GM23338 (cell line): ENCODE measurements around the gene CSNK1A1. TPM values are rescaled to one million over a fixed set of nuclear protein-coding genes. Genes with fewer than 3 reads are reported as not detected.

Experiments
- CREB1 ChIP-seq: fragments of 250-450 bp; sonication (Bioruptor Pico); IDR thresholded peaks from 2 replicates; pipeline ENCODE4 v1.5.0; 2020; ENCODE audit warnings: low read depth, mild to moderate bottlenecking, moderate library complexity
- CTCF ChIP-seq, 2 experiments: fragments of 200-600 bp in 1 of 2; sonication (generic) in 1 of 2; conservative IDR thresholded peaks; 2 replicates each; pipeline versions ENCODE4 v1.5.1 to v1.6.1; 2016 to 2017; ENCODE audit warnings: antibody characterized with exemption in 2 of 2, low read depth in 2 of 2, mild to moderate bottlenecking in 2 of 2, moderate library complexity in 1 of 2
- EZH2 ChIP-seq: fragments of 200-600 bp; sonication (generic); IDR thresholded peaks from one replicate; pipeline ENCODE4 v1.8.0; 2017; ENCODE audit warnings: antibody characterized with exemption, mild to moderate bottlenecking, low read depth; ENCODE audit not compliant: unreplicated experiment
- NANOG ChIP-seq: IDR thresholded peaks from 2 replicates; pipeline ENCODE4 v1.6.1; 2016; ENCODE audit warnings: antibody characterized with exemption, borderline replicate concordance
- POLR2AphosphoS5 ChIP-seq: IDR thresholded peaks from 2 replicates; pipeline ENCODE4 v1.6.1; 2016; ENCODE audit warnings: antibody characterized with exemption, low read depth
- REST ChIP-seq: IDR thresholded peaks from one replicate; pipeline ENCODE4 v1.6.1; 2018; ENCODE audit warnings: antibody characterized with exemption; ENCODE audit not compliant: unreplicated experiment
- STAT1 ChIP-seq: IDR thresholded peaks from one replicate; pipeline ENCODE4 v1.6.1; 2016; ENCODE audit warnings: antibody characterized with exemption; ENCODE audit not compliant: unreplicated experiment
- ZNF114 ChIP-seq: fragments of 250-450 bp; sonication (Bioruptor Pico); IDR thresholded peaks from 2 replicates; pipeline ENCODE4 v1.5.0; 2020; ENCODE audit warnings: mild to moderate bottlenecking, moderate library complexity
- ZNF462 ChIP-seq: fragments of 250-450 bp; sonication (Bioruptor Pico); IDR thresholded peaks from 2 replicates; pipeline ENCODE4 v1.5.0; 2020; ENCODE audit warnings: mild to moderate bottlenecking, moderate library complexity
- polyA plus RNA-seq: library from polyadenylated mRNA; unstranded; fragments of >200 nt; fragmentation: Nextera tagmentation; extraction: Ambion mirVana; gene quantifications from 2 replicates; pipeline ENCODE4 v1.2.1, GENCODE V29; 2016
- total RNA-seq: library from RNA; depleted of rRNA; stranded (reverse); fragments of >200 nt; shearing (Covaris generic); gene quantifications from 2 replicates; pipeline ENCODE4 v1.2.3, GENCODE V29; 2014

CSNK1A1 gene
- total and polyA plus RNA-seq, 2 experiments from 2014 or later, result 110 to 233 TPM

- TF ChIP-seq ZNF462 (CRISPR knock-in tag), result no peak
- no peak for TF ChIP-seq ZNF114 (CRISPR knock-in tag)
- TF ChIP-seq REST, result no peak
- TF ChIP-seq CTCF (conservative IDR thresholded peaks at IDR 0.05; ENCODE audit: low read depth in 2 of 2), result no peak
- no peak for TF ChIP-seq POLR2AphosphoS5
- no peak for TF ChIP-seq CREB1 (CRISPR knock-in tag)
- no peak for TF ChIP-seq STAT1
- TF ChIP-seq NANOG, result no peak
- no peak for TF ChIP-seq EZH2
Observed at GRCh38 chr5:149497357-149497756, 53.9 kb downstream of the CSNK1A1 start (continued).
